Activated CD8-positive, alpha-beta T cell treated with anti-CD3 and anti-CD28 coated beads for 36 hours (primary cell): ENCODE data around the gene DCANP1. TPM values are rescaled to one million over a fixed set of nuclear protein-coding genes. Genes with fewer than 3 reads are reported as not detected.

Experiments
- ATAC-seq: fragments of 200-7000 bp; cut with Tn5 transposase; one replicate; pipeline ENCODE4 v1.10.0; 2021; ENCODE audit warnings: mild to moderate bottlenecking, moderate library complexity
- CTCF ChIA-PET: fragments of 350-600 bp; sonication (Branson Sonifier 250); formaldehyde crosslinking; loops from one replicate; lab custom pipeline; 2021; ENCODE audit warnings: antibody characterized with exemption; lab: Charles Lee
- POLR2A ChIA-PET: fragments of 350-600 bp; sonication (Branson Sonifier 250); formaldehyde crosslinking; loops from one replicate; lab custom pipeline; 2021; ENCODE audit warnings: antibody characterized with exemption; lab: Charles Lee
- DNase-seq: peaks from one replicate; pipeline ENCODE4 v3.0.0-alpha.2; 2020
- H3K27ac Mint-ChIP-seq: one replicate; pipeline ENCODE4 v1.8.0; 2021; ENCODE audit warnings: mild to moderate bottlenecking, mixed read lengths
- H3K27me3 Mint-ChIP-seq: one replicate; pipeline ENCODE4 v1.8.0; 2021; ENCODE audit warnings: mixed read lengths
- H3K36me3 Mint-ChIP-seq: one replicate; pipeline ENCODE4 v1.8.0; 2021; ENCODE audit warnings: low read depth, mixed read lengths
- H3K4me1 Mint-ChIP-seq: one replicate; pipeline ENCODE4 v1.8.0; 2021; ENCODE audit warnings: low read depth, mixed read lengths
- H3K4me3 Mint-ChIP-seq: one replicate; pipeline ENCODE4 v1.8.0; 2021; ENCODE audit warnings: mild to moderate bottlenecking, moderate library complexity, mixed read lengths
- H3K9me3 Mint-ChIP-seq: one replicate; pipeline ENCODE4 v1.8.0; 2021; ENCODE audit warnings: mixed read lengths
- CTCF ChIP-seq: fragments of 200-600 bp; IDR thresholded peaks from one replicate; pipeline ENCODE4 v1.8.0; 2022; ENCODE audit warnings: antibody characterized with exemption, mild to moderate bottlenecking
- intact Hi-C: fragments of 100-400 bp; cut with micrococcal nuclease; formaldehyde crosslinking; loops from one replicate; pipeline ENCODE4 v1.10.0; 2022
- total RNA-seq, 2 experiments: library from RNA; stranded (reverse); gene quantifications; one replicate each; pipeline ENCODE4 v1.2.3, GENCODE V29; 2021

Gene DCANP1
- total RNA-seq, 2 experiments from 2014 or later, result not detected

- Mint-ChIP-seq H3K9me3 (no peaks in the 10 kb centered on the region), H3K27ac (no peak overlapping the region), H3K27me3 (peaks cover 8% of the 10 kb centered on the region), H3K4me3 (no peak overlapping the region), H3K36me3 (no peaks in the 10 kb centered on the region), H3K4me1 (no peaks in the 10 kb centered on the region)
- TF ChIP-seq CTCF, result no peak
- DNase-seq (no peak), ATAC-seq (no peak)
- ChIA-PET CTCF (interaction anchor here (1.4 kb wide), 1 partner anchor 114 kb away, joined by 3 read pairs; no protein-coding TSS in a partner anchor), POLR2A (no interaction called here)
- intact Hi-C loops, result no loop called here
Measured at GRCh38 chr5:135437422-135437795, 9.7 kb downstream of the DCANP1 start.

GRCh38 chr5:135436951-135437418 is 10.2 kb downstream of the DCANP1 start:
- peaks cover 8% of the 10 kb centered on the region for H3K27me3 Mint-ChIP-seq
- TF ChIP-seq CTCF, result no peak
- no peak for ATAC-seq
- H3K36me3 Mint-ChIP-seq, result no peaks in the 10 kb centered on the region
- ChIA-PET CTCF (interaction anchor here (1.0 to 1.4 kb wide), 2 partner anchors 24 to 115 kb away, joined by 3 read pairs; no protein-coding TSS in a partner anchor), POLR2A (no interaction called here)
- intact Hi-C loops, result no loop called here
- no peaks in the 10 kb centered on the region for H3K9me3 Mint-ChIP-seq
- H3K4me1 Mint-ChIP-seq, result no peaks in the 10 kb centered on the region
- no peak overlapping the region for H3K27ac Mint-ChIP-seq
- no peak overlapping the region for H3K4me3 Mint-ChIP-seq
- no peak for DNase-seq

- CTCF ChIA-PET, result interaction anchor here (1.0 to 1.4 kb wide), 2 partner anchors 25 to 116 kb away, joined by 3 read pairs; no protein-coding TSS in a partner anchor
- Mint-ChIP-seq H3K9me3 (no peaks in the 10 kb centered on the region), H3K4me1 (no peaks in the 10 kb centered on the region), H3K27ac (no peak overlapping the region), H3K4me3 (no peak overlapping the region), H3K36me3 (no peaks in the 10 kb centered on the region), H3K27me3 (peaks cover 8% of the 10 kb centered on the region)
- ATAC-seq (no peak), DNase-seq (no peak)
- POLR2A ChIA-PET, result no interaction called here
- TF ChIP-seq CTCF, result no peak
- intact Hi-C loops, result no loop called here
Measured at GRCh38 chr5:135435467-135436330, 11.4 kb downstream of the DCANP1 start.

GRCh38 chr5:135434591-135435466 is 12.3 kb downstream of the DCANP1 start:
- CTCF ChIA-PET, result no interaction called here

More at GRCh38 chr5:135434591-135435466, 12.3 kb downstream of the DCANP1 start:
- intact Hi-C loops, result no loop called here
- no peak for TF ChIP-seq CTCF
- no peak for DNase-seq
- Mint-ChIP-seq H3K27ac (no peak overlapping the region), H3K4me3 (no peak overlapping the region), H3K36me3 (no peaks in the 10 kb centered on the region), H3K4me1 (no peaks in the 10 kb centered on the region), H3K9me3 (no peaks in the 10 kb centered on the region), H3K27me3 (peaks cover 8% of the 10 kb centered on the region)
- POLR2A ChIA-PET, result no interaction called here
- no peak for ATAC-seq
